SK-N-SH (cell line): ENCODE measurements around the gene ADGRA1.

Experiments
- CHD2 ChIP-seq: fragments of 150-350 bp; IDR thresholded peaks from 2 replicates; pipeline ENCODE4 v1.6.1; 2018; ENCODE audit warnings: low read length; ENCODE audit not compliant: partially characterized antibody
- EP300 ChIP-seq, 2 experiments: IDR thresholded peaks; 2 replicates each; pipeline versions ENCODE4 v1.4.0 to v1.6.1; 2012; ENCODE audit warnings: borderline replicate concordance in 1 of 2, low read depth in 1 of 2, low read length in 1 of 2
- FOSL2 ChIP-seq: IDR thresholded peaks from 2 replicates; pipeline ENCODE4 v1.4.0; 2012; ENCODE audit warnings: low read depth, mild to moderate bottlenecking, moderate library complexity, borderline replicate concordance
- GABPA ChIP-seq: IDR thresholded peaks from 2 replicates; pipeline ENCODE4 v1.4.0; 2012; ENCODE audit warnings: low read depth, mild to moderate bottlenecking
- NRF1 ChIP-seq: IDR thresholded peaks from 2 replicates; pipeline ENCODE4 v1.6.1; 2012; ENCODE audit warnings: low read depth, mild to moderate bottlenecking, low read length
- POLR2AphosphoS5 ChIP-seq: IDR thresholded peaks from 2 replicates; pipeline ENCODE4 v1.6.1; 2012; ENCODE audit warnings: low read depth, low read length
- RAD21 ChIP-seq: IDR thresholded peaks from 2 replicates; pipeline ENCODE4 v1.6.1; 2012; ENCODE audit warnings: mild to moderate bottlenecking, low read length
- RCOR1 ChIP-seq: fragments of 150-350 bp; IDR thresholded peaks from 2 replicates; pipeline ENCODE4 v1.6.1; 2017; ENCODE audit warnings: antibody characterized with exemption, low read length
- RFX5 ChIP-seq: IDR thresholded peaks from 2 replicates; pipeline ENCODE4 v1.6.1; 2012; ENCODE audit warnings: mild to moderate bottlenecking, improper control_type of control experiment, low read length
- TAF1 ChIP-seq: IDR thresholded peaks from 2 replicates; pipeline ENCODE4 v1.6.1; 2012; ENCODE audit warnings: low read depth, mild to moderate bottlenecking, low read length, moderate library complexity, borderline replicate concordance
- TCF12 ChIP-seq: IDR thresholded peaks from 2 replicates; pipeline ENCODE4 v1.4.0; 2012
- TF ChIP-seq, protein P1 (sequence below): IDR thresholded peaks from 2 replicates; pipeline ENCODE4 v1.4.0; 2012; ENCODE audit warnings: low read depth, borderline replicate concordance
- TF ChIP-seq, protein P2 (sequence below): fragments of 200-600 bp; sonication (generic); IDR thresholded peaks from 2 replicates; pipeline ENCODE4 v1.6.1; 2017; ENCODE audit warnings: antibody characterized with exemption, mild to moderate bottlenecking, moderate library complexity
- TF ChIP-seq, protein P3 (sequence below): fragments of 150-350 bp; IDR thresholded peaks from 2 replicates; pipeline ENCODE4 v1.6.1; 2017; ENCODE audit warnings: antibody characterized with exemption, low read length, low read depth, borderline replicate concordance

- TF ChIP-seq, protein P1, sequence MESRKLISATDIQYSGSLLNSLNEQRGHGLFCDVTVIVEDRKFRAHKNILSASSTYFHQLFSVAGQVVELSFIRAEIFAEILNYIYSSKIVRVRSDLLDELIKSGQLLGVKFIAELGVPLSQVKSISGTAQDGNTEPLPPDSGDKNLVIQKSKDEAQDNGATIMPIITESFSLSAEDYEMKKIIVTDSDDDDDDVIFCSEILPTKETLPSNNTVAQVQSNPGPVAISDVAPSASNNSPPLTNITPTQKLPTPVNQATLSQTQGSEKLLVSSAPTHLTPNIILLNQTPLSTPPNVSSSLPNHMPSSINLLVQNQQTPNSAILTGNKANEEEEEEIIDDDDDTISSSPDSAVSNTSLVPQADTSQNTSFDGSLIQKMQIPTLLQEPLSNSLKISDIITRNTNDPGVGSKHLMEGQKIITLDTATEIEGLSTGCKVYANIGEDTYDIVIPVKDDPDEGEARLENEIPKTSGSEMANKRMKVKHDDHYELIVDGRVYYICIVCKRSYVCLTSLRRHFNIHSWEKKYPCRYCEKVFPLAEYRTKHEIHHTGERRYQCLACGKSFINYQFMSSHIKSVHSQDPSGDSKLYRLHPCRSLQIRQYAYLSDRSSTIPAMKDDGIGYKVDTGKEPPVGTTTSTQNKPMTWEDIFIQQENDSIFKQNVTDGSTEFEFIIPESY: no peak
- TF ChIP-seq FOSL2: no peak
- no peak for TF ChIP-seq TCF12
- TF ChIP-seq, protein P2, sequence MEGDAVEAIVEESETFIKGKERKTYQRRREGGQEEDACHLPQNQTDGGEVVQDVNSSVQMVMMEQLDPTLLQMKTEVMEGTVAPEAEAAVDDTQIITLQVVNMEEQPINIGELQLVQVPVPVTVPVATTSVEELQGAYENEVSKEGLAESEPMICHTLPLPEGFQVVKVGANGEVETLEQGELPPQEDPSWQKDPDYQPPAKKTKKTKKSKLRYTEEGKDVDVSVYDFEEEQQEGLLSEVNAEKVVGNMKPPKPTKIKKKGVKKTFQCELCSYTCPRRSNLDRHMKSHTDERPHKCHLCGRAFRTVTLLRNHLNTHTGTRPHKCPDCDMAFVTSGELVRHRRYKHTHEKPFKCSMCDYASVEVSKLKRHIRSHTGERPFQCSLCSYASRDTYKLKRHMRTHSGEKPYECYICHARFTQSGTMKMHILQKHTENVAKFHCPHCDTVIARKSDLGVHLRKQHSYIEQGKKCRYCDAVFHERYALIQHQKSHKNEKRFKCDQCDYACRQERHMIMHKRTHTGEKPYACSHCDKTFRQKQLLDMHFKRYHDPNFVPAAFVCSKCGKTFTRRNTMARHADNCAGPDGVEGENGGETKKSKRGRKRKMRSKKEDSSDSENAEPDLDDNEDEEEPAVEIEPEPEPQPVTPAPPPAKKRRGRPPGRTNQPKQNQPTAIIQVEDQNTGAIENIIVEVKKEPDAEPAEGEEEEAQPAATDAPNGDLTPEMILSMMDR: no peak
- no peak for TF ChIP-seq EP300 (IDR thresholded peaks at IDR 0.05; ENCODE audit: borderline replicate concordance in 1 of 2, low read depth in 1 of 2, low read length in 1 of 2)
- no peak for TF ChIP-seq TAF1
- no peak for TF ChIP-seq NRF1
- no peak for TF ChIP-seq RCOR1
- TF ChIP-seq RAD21: peak; percentile 51
- no peak for TF ChIP-seq GABPA
- no peak for TF ChIP-seq POLR2AphosphoS5
- TF ChIP-seq, protein P3, sequence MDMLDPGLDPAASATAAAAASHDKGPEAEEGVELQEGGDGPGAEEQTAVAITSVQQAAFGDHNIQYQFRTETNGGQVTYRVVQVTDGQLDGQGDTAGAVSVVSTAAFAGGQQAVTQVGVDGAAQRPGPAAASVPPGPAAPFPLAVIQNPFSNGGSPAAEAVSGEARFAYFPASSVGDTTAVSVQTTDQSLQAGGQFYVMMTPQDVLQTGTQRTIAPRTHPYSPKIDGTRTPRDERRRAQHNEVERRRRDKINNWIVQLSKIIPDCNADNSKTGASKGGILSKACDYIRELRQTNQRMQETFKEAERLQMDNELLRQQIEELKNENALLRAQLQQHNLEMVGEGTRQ: no peak
- no peak for TF ChIP-seq CHD2
- TF ChIP-seq RFX5: no peak
Measured at GRCh38 chr10:133096616-133097269, 9.0 kb downstream of the ADGRA1 start.
